GM21786 (cell line): ENCODE measurements around the gene PPP2R3B.

ENCODE experiments used
- ATAC-seq: cut with Tn5 transposase; IDR thresholded peaks from one replicate; pipeline ENCODE4 v1.9.1; 2021; ENCODE audit not compliant: unreplicated experiment

PPP2R3B gene

GRCh38 chrX:370963-371745 is 15.6 kb downstream of the PPP2R3B start:
- ATAC-seq = no peak

GRCh38 chrX:370244-370962 is 16.3 kb downstream of the PPP2R3B start:
- no peak for ATAC-seq

DNA sequence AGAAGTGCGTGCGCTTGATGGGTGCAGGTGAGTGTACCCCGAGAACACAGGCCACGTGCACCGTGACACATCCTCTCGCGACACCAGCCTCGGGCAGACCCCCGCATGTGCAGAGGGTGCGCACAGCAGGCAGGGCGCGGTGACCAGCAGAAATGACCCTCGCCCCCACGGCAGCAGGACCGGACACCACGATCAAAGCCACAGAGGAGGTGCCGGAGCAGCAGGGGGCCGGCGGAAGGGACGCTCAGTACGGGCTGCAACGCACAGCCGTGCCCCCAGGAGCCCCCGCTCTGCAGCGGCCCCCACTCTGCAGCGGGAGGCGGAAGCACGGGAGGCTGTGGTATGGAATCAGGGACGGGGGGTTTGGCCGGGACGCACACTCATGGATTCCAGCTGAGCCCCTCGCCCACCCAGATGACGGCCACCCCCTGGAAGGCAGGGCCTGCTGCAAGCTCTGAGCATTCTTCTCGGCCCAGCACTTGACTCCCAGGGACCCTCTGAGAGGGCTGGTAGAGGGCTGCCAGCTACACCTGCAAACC is 17.1 kb downstream of the PPP2R3B start:
- ATAC-seq = no peak

- no peak for ATAC-seq
These were observed 17.7 kb downstream of the PPP2R3B start for GRCh38 chrX:368811-369562.

DNA sequence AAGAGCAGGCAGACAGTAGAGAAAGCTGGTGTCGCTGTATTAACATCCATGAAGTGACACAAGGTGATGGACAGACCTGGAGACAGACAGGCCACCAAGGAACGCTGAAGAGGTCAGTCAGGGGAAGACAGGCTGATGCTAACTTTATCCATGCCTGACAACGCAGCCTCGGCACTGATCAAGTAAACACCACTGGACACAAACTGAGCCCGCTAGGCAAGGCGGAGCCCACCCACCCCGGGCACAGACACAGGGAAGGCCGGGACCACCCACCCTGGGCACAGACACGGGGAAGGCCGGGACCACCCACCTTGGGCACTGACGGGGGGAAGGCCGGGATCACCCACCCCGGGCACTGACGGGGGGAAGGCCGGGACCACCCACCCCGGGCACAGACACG is 18.8 kb downstream of the PPP2R3B start:
- no peak for ATAC-seq

- no peak for ATAC-seq
These were observed 19.4 kb downstream of the PPP2R3B start for GRCh38 chrX:367349-367748.

DNA sequence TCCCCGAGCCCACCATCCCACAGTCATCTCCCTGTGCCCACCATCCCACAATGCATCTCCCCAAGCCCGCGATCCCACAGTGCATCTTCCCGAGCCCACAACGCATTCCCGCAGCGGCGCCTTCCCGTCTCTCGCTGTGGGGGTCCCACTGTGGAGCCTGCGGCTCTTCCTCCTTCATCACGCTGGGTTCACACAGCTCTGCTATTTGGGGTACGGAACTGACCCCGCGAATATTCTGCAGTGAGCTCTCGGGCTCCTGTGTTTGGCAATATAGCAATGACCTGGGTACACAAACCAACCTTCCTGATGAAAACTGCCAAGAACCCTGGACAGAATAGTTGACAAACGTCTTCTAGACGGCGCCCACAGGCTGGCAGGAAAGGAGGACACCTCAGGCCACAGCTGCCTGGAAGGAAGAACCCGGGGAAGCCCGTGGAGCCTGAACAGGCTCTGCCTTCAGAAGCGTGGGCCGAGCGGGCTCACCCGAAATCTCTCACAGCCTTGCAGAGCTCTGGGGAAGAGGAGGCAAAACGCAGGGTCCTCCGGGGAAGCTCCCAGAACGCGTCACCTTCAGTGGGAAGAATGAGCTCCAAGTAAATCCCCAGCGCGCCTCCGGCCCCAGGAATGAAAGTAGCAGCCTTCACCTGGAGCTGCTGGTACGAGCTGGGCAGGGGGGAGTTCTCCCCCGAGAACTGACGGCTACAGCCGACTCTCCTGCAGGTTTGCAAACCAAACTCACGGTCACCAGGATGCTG is 22.9 kb downstream of the PPP2R3B start:
- ATAC-seq = no peak

DNA sequence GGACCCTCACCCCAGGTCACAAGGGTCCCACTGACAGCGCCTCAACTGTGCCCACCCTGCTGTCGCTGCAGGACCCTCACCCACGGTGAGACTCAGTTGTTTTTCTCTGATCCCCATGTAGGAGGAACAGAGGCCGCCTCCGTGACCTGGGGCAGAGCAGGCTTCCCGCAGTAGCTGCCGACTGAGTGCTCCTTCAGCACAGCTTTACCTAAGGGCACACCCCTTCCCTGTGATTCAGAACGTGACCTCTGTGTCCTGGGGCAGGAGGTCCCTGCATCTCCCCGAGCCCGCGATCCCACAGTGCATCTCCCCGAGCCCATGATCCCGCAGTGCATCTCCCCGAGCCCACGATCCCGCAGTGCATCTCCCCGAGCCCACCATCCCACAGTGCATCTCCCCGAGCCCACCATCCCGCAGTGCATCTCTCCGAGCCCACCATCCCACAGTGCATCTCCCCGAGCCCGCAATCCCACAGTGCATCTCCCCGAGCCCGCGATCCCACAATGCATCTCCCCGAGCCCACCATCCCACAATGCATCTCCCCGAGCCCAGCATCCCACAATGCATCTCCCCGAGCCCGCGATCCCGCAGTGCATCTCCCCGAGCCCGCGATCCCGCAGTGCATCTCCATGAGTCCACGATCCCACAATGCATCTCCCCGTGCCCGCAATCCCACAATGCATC is 23.6 kb downstream of the PPP2R3B start:
- ATAC-seq = no peak

DNA sequence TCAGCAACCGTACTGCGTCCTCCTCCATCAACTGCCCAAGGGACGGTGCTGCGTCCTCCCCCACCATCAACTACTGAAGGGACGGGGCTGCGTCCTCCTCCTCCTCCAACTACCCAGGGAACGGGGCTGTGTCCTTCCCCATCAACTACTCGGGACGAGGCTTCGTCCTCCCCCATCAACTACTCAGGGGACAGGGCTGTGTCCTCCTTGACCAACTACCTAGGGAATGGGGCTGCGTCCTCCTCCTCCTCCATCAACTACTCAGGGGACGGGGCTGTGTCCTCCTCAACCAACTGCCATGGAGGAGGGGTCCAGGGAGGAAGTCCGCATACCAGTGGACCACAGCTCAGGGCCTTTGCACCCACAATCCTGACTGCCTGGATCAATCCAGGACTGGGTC is 24.4 kb downstream of the PPP2R3B start:
- no peak for ATAC-seq

GRCh38 chrX:361231-362145 is 25.2 kb downstream of the PPP2R3B start:
- no peak for ATAC-seq

- no peak for ATAC-seq
These were observed 26.1 kb downstream of the PPP2R3B start for GRCh38 chrX:360496-361150.

DNA sequence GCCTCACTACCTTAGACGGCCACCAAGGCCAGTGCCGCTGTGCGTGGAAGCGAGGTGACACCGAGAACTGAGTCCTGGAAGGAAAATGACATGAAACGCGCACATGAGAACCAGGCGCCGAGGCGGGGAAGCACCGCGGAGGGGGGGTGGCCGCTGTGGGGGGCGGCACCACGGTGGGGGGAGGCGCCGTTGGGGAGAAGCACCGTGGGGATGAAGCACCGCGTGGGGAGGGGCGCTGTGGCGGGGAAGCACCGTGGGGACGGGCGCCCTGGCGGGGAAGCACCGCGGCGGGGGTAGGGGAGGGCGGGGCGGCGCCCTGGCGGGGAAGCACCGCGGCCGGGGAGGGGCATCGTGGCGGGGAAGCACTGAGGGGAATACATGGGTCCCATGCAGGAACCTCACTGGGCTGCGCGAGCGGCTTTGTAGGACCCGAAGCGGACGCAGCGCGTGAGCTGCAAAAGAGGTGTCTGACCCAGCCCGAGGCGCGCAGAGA is 28.0 kb downstream of the PPP2R3B start:
- ATAC-seq = no peak

DNA sequence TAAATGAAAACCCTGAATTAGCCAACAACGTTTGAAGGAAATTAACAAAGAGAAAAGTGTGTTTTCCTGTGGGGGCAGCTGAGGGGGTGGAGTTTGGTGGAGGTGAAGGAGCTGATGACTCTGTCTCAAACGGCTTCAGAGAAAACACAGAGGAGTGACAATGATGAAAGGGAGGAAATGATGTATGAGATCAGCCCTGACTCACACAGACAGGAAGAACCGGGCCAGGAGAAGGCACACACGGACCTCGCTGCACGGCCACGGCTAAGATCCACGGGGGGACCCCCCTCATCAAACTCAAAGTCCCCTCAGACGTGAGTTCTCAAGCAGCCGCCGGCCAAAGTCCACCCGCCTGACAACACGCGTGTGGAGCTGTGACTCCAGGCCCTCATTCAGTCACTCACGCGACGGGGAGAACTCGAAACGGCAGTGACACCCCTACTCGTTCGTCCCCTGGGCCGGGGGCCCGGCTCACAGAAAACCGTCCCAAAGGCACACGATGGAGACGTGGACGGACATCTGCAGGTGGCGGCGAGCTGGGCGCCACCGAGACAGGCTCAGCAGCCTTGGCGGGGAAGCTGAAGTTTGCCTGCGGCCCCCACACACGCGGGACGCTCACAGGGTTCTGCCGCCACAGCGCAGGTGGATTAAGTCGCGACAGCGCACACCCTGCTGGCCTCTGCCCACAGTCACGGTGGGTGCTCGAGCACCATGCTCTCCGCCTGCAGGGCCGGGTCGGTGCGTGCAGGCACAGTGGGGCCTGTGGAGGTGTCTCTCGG is 28.8 kb downstream of the PPP2R3B start:
- ATAC-seq = no peak

DNA sequence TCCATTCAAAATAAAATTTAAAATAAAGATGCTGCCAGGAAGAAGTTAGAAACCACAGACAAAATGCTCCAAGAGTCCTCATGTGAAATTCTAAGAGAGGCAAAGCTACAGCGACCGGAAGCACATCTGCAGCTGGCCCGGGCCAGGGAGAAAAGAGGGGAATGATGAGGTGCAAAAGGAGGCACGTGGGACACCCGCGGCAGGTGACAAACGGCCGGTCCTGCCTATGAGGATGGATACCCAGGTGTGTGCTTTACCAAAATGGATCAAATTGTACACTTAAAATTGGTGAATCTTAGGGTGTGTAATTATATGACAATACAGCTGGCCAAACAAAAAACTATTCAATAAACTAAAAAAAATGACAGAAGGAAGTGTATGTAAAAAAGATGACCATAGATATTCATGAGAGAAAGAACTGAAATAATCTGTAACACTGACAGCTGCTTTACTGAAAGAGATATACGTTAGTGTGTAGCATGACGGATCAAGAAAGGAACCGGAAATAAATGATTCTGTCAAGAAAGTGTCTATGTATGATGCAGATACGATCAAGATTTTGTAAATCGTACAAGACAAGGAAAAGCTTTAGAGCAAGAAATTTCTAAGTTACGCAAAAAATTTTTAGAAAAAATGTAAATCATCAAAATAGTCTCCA is 29.5 kb downstream of the PPP2R3B start:
- no peak for ATAC-seq

DNA sequence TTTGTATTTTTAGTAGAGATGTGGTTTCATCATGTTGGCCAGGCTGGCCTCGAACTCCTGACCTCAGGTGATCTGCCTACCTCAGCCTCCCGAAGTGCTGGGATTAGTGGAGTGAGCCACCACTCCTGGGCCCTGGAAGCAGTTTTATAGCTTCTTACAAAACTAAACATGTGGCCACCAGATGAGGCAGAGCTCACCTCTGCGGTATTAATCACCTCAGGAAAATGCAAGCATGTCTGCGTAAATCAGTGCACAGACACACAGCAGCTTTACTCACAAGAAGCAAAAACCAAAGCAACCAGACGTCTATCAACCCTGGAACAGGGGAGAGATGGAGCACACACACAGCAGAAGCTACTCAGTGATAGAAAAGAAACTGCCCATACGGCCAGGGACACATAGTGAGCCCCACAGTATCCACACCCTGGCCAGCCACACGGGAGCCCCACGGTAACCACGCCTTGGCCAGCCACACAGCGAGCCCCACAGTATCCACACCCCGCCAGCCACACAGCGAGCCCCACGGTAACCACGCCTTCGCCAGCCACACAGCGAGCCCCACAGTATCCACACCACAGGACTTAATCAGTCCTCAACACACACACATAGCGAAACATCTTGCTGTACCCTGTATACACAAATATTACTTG is 30.2 kb downstream of the PPP2R3B start:
- no peak for ATAC-seq

DNA sequence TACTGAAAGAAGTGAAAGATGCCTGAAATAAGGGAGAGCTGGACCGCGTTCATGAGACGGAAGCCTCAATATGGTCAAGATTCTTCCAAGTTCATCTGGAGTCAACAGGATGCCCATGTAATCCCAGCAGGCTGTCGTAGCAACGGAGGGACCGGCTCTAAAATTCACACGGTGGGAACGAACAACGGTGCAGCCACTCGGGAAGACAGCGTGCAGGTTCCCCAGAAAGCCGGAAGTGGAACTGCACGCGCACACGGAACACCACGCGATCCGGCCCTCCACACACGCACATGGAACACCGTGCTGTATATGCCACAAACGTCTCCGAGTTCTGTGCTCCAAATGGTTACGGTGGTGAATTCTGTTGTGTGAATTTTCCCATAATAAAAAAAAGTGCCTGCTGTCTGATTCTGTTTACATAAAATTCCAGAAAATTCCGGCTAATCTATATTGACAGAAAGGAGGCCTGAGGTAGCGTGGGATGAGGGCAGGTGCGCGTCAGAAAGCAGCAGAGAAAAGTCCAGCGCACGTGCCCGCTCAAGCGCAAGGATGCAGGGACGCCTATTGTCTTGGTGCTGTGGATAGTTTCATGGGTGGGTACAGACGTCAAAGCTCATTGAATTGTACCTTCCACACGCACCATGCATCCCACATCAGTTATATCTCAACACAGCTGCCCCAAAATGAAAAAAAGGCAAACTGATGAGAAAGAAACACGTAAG is 31.2 kb downstream of the PPP2R3B start:
- no peak for ATAC-seq
